Natural killer cell (primary cell): ENCODE results near the gene MACROD2. TPM values are rescaled to one million over a fixed set of nuclear protein-coding genes. Genes with fewer than 3 reads are reported as not detected.

Experiments used
- ATAC-seq, 3 donors: fragments of 150-1000 bp in 2 of 3; fragments of 200-7000 bp in 1 of 3; cut with Tn5 transposase; 1 replicate in 1 of 3; 2 replicates in 2 of 3; pipeline ENCODE4 v1.10.0; 2021; ENCODE audit warnings: mild to moderate bottlenecking in 2 of 3, moderate library complexity in 2 of 3
- DNase-seq, 2 donors: peaks; one replicate each; pipeline versions ENCODE4 v3.0.0 to v3.0.0-alpha.2; 2013 to 2021; ENCODE audit warnings: mixed read lengths in 1 of 2
- H3K27ac ChIP-seq: one replicate; pipeline ENCODE4 v1.5.1; 2013; ENCODE audit warnings: mild to moderate bottlenecking, low read length
- H3K27me3 ChIP-seq: one replicate; pipeline ENCODE4 v1.6.1; 2013; ENCODE audit warnings: low read length; ENCODE audit not compliant: control insufficient read depth, insufficient read depth
- H3K36me3 ChIP-seq: one replicate; pipeline ENCODE4 v1.6.1; 2013; ENCODE audit warnings: low read length; ENCODE audit not compliant: control insufficient read depth, insufficient read depth
- H3K4me1 ChIP-seq: one replicate; pipeline ENCODE4 v1.6.1; 2013; ENCODE audit warnings: low read length; ENCODE audit not compliant: control insufficient read depth, insufficient read depth
- H3K4me3 ChIP-seq: one replicate; pipeline ENCODE4 v1.5.1; 2013; ENCODE audit warnings: low read length
- H3K9me3 ChIP-seq: one replicate; pipeline ENCODE4 v1.6.1; 2013; ENCODE audit warnings: low read length; ENCODE audit not compliant: control insufficient read depth, insufficient read depth
- H3K27ac Mint-ChIP-seq, 2 donors: one replicate each; pipeline ENCODE4 v1.8.0; 2022; ENCODE audit warnings: mild to moderate bottlenecking in 2 of 2, mixed read lengths in 2 of 2, moderate library complexity in 1 of 2
- H3K27me3 Mint-ChIP-seq, 2 donors: one replicate each; pipeline ENCODE4 v1.8.0; 2022; ENCODE audit warnings: low read depth in 2 of 2, mixed read lengths in 2 of 2
- H3K36me3 Mint-ChIP-seq: one replicate; pipeline ENCODE4 v1.8.0; 2022; ENCODE audit warnings: mixed read lengths
- H3K4me1 Mint-ChIP-seq, 2 donors: one replicate each; pipeline ENCODE4 v1.8.0; 2022; ENCODE audit warnings: mixed read lengths in 2 of 2
- H3K4me3 Mint-ChIP-seq: one replicate; pipeline ENCODE4 v1.8.0; 2022; ENCODE audit warnings: mild to moderate bottlenecking, moderate library complexity, mixed read lengths
- H3K9me3 Mint-ChIP-seq, 2 donors: one replicate each; pipeline ENCODE4 v1.8.0; 2022; ENCODE audit warnings: mixed read lengths in 2 of 2
- CTCF ChIP-seq: fragments of 200-600 bp; IDR thresholded peaks from one replicate; pipeline ENCODE4 v1.8.0; 2022; ENCODE audit warnings: antibody characterized with exemption
- WGBS: methylation state at CpG from one replicate; pipeline ENCODE4 v1.1.7; 2013; ENCODE audit warnings: missing lambda C conversion rate; ENCODE audit not compliant: insufficient coverage; 5-methylcytosine and 5-hydroxymethylcytosine counted together
- intact Hi-C: fragments of 100-400 bp; cut with micrococcal nuclease; formaldehyde crosslinking; loops from one replicate; pipeline ENCODE4 v1.14.2; 2022
- total RNA-seq, 4 donors: library from RNA; stranded (reverse); fragments of 120-200 nt in 1 of 4; gene quantifications; one replicate each; pipeline versions ENCODE4 v1.2.3 to v1.2.4, GENCODE V29; 2013 to 2022

Gene MACROD2
- total RNA-seq, 3 donors from 2014 or later (not counting 1 experiment from before 2014, with no cell fraction given) = 0.19 to 0.88 TPM; not detected in 1

- no peaks in the 10 kb centered on the region for H3K9me3 ChIP-seq
- intact Hi-C loops = no loop called here
- Mint-ChIP-seq H3K4me1 (no peaks in the 10 kb centered on the region), H3K36me3 (no peaks in the 10 kb centered on the region), H3K4me3 (no peak overlapping the region), H3K27ac (no peak overlapping the region), H3K27me3 (no peaks in the 10 kb centered on the region), H3K9me3 (peaks cover 15 to 16% of the 10 kb centered on the region in 2 donors)
- H3K27me3 ChIP-seq = no peaks in the 10 kb centered on the region
- WGBS = 93% methylated on average over 1 of the region's 2 CpGs
- ATAC-seq (no peak), DNase-seq (no peak)
- H3K36me3 ChIP-seq = no peaks in the 10 kb centered on the region
- no peaks in the 10 kb centered on the region for H3K4me1 ChIP-seq
- no peak overlapping the region for H3K27ac ChIP-seq
- H3K4me3 ChIP-seq = no peak overlapping the region
- no peak for TF ChIP-seq CTCF
These were observed 1503.6 kb downstream of the MACROD2 start for GRCh38 chr20:15498926-15499325.

GRCh38 chr20:15506311-15506710, 1511.0 kb downstream of the MACROD2 start:
- intact Hi-C loops = no loop called here
- peaks cover 5 to 7% of the 10 kb centered on the region in 2 donors for H3K9me3 Mint-ChIP-seq
- DNase-seq = no peak

GRCh38 chr20:15507151-15507550, 1511.8 kb downstream of the MACROD2 start:
- Histone ChIP-seq H3K4me1 (no peaks in the 10 kb centered on the region), H3K4me3 (no peak overlapping the region), H3K27ac (no peak overlapping the region), H3K27me3 (no peaks in the 10 kb centered on the region), H3K9me3 (no peaks in the 10 kb centered on the region), H3K36me3 (no peaks in the 10 kb centered on the region)
- 89% methylated on average over 3 of the region's 3 CpGs for WGBS
- ATAC-seq (no peak), DNase-seq (no peak)
- Mint-ChIP-seq H3K4me1 (no peaks in the 10 kb centered on the region), H3K27me3 (no peaks in the 10 kb centered on the region), H3K27ac (no peak overlapping the region), H3K36me3 (no peaks in the 10 kb centered on the region), H3K9me3 (peaks cover 4 to 7% of the 10 kb centered on the region in 2 donors), H3K4me3 (no peak overlapping the region)
- intact Hi-C loops = no loop called here
- no peak for TF ChIP-seq CTCF

More at GRCh38 chr20:15506311-15506710, 1511.0 kb downstream of the MACROD2 start:
- Mint-ChIP-seq H3K27me3 (no peaks in the 10 kb centered on the region), H3K4me1 (no peaks in the 10 kb centered on the region), H3K27ac (no peak overlapping the region), H3K36me3 (no peaks in the 10 kb centered on the region), H3K4me3 (no peak overlapping the region)
- no peak overlapping the region for H3K4me3 ChIP-seq
- no peak for TF ChIP-seq CTCF
- no peak overlapping the region for H3K27ac ChIP-seq
- H3K4me1 ChIP-seq = no peaks in the 10 kb centered on the region
- H3K9me3 ChIP-seq = no peaks in the 10 kb centered on the region
- no peaks in the 10 kb centered on the region for H3K36me3 ChIP-seq
- ATAC-seq = no peak
- WGBS = 79% methylated on average over 5 of the region's 5 CpGs
- no peaks in the 10 kb centered on the region for H3K27me3 ChIP-seq

- ATAC-seq = no peak
- no peak for DNase-seq
- 100% methylated on average over 1 of the region's 1 CpG for WGBS
- Mint-ChIP-seq H3K9me3 (peaks cover 2 to 7% of the 10 kb centered on the region in 2 donors), H3K4me3 (no peak overlapping the region), H3K36me3 (no peaks in the 10 kb centered on the region), H3K4me1 (no peaks in the 10 kb centered on the region), H3K27me3 (no peaks in the 10 kb centered on the region), H3K27ac (no peak overlapping the region)
- Histone ChIP-seq H3K9me3 (no peaks in the 10 kb centered on the region), H3K4me3 (no peak overlapping the region), H3K4me1 (no peaks in the 10 kb centered on the region), H3K27ac (no peak overlapping the region), H3K36me3 (no peaks in the 10 kb centered on the region), H3K27me3 (no peaks in the 10 kb centered on the region)
- TF ChIP-seq CTCF = no peak
- intact Hi-C loops = no loop called here
These were observed 1516.2 kb downstream of the MACROD2 start for GRCh38 chr20:15511551-15511950.
